GM21423 (cell line): ENCODE results near the gene SLFN12.
"Not testable (repeated sequence)": the region's sequence is repeated elsewhere in the genome, so short reads cannot be mapped to it uniquely, and the experiment has no call there.

Experiments used
- ATAC-seq: cut with Tn5 transposase; IDR thresholded peaks from one replicate; pipeline ENCODE4 v1.9.1; 2021; ENCODE audit warnings: mild to moderate bottlenecking, moderate library complexity; ENCODE audit not compliant: unreplicated experiment

Gene SLFN12

DNA sequence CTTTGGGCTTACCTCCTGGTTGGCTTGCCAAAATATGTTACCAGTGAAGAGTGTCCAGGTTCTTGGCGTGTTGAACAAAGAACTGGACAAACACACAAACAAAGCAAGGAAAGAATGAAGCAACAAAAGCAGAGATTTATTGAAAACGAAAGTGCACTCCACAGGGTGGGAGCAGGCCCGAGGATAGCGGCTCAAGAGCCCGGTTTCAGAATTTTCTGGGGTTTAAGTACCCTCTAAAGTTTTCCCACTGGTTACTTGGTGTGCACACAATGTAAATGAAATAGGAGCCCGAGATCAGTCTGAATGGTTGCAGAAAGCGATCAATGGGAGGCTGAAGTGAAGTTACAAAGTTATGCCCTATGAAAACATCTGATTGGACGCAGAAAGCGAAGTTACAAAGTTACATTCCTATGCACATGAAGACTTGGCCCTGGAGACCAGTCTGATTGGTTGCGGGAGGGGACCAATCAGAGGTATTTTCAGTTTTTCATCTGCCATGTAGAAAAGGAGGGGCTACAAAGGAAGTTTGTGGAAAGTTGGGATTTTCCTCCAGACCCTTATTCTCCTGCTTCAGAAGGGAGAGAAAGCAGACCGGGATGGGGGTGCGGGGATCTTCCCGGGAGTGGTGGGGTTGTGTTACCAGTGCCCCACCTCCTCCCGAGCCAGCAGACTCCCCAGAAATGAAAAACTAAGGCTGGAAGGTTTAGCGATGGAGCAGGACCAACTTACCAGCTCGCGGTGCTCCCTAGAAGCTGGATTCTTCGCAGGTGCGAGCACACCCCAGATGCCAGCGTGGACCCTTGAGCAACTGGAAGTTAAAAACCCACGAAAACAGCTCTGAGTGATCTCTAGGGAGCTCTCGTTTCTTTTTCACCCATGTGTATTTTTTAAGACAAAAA, at the start of gene SLFN12:
TSS of gene SLFN12 (minus strand) at position 325 of the 899 bp plus-strand sequence. CDS start 9,472 bp downstream, outside the sequence.
- peak; percentile 74 for ATAC-seq

DNA sequence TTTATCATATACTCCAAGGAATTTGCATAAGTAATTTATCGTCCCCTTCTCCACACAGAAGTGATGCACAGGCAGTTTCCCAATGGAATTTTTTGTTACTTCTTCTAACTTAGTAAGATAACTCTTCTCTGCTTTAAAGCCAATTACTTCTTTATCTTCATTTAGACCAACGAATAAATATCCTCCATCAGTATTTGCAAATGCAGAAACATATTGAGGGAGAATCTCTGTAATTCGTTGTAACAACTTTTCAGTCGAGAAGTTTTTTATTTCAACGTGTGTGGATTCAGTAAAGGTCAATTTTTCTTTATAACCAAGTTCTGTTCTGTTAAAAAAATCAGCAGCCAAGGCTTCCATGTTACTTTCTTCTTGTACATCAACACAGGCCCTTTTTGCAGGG, 47.0 kb upstream of the SLFN12 start:
- no peak for ATAC-seq

DNA sequence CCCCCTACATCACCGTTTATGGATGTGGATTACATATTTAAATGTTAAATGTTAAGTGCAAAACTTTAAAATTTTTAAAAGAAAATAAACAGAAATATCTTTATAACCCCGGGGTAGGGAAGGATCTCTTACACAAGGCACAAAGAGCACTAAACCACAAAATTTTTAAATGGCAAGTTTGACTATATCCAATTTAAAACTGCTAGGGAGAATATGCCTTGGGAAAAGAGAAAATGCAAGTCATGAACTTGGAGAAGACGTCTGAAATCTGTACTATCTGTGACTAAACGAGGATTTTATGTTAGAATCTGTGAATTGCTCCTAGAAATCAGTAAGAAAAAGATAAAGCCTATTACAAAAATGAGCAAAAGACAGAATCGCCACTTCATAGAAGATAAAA, 44.9 kb upstream of the SLFN12 start:
- no peak for ATAC-seq

DNA sequence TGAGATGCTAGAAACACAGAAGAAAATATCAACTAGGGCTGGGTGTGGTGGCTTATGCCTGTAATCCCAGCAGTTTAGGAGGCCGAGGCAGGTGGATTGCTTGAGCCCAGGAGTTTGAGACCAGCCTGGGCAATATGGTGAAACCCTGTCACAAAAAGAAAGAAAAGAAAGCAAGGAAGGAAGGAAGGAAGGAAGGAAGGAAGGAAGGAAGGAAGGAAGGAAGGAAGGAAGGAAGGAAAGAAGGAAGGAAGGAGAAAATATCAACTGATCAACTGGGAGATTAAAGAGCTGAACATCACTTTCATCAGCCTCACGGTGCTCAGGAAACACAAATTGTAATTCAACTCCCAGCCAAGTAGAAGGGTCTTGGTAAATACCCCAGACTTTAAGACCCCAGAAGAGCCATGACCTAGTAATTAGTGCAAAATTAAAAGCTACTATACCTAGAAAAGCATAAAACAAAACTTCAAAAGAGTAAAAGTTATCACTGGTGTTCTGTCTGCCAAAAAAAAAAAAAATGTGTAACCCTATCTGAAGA, 44.1 kb upstream of the SLFN12 start:
- ATAC-seq: no peak

DNA sequence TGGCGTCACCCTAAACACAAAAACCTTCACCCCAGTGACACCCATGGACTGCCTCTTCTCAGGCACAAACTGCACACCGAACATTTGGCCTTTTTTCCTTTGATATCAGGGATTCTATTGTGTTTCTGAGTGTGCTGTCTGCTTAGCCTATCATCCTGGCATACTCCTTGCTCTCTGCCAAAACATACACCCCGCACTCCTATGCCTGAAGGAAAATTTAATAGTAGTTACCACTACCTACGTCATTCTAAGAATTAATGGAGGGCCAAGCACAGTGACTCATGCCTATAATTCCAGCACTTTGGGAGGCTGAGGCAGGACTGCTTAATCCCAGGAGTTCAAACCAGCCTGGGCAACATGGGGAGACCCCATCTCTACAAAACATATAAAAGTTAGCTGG, 36.2 kb upstream of the SLFN12 start:
- ATAC-seq: no peak

DNA sequence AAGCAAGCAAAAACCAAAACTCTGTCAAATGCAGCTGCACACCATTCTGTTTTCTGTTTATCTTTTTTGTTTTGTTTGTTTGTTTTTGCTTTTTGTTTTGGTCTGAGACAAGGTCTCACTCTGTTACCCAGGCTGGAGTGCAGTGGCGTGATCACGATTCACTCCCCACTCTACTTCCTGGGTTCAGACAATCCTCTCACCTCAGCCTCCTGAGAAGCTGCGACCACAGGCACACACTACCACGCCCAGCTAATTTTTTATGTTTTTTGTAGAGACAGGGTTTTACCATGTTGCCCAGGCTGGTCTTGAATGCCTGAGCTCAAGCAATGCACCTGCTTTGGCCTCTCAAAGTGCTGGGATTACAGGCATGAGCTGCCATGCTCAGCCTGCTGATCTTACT, 35.5 kb upstream of the SLFN12 start:
- ATAC-seq: no peak

DNA sequence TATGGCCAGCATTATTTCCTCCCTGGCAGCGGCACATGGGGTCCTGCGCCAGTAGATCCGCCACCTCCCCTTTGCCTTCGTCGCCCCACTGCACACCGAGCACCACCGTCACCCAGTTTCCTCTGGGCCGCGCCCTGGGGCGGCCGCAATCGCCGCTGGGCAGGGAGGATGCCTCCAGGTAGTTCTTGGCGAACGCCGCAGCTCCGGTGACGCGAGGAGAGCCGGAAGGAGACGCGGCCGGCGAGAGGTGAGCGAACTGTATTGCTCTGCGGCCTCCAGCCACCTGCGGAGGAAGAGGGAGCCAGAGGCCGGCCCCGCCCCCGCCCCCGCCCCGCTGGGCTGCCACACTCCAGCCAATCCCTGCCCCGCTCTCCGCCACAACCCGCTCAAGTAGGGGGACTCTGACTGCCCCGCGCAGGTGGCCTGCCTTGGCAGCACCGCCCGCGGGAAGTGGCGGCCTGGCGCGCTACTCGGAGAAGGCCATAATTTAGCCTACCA, 28.1 kb upstream of the SLFN12 start:
- peak; percentile 92 for ATAC-seq

DNA sequence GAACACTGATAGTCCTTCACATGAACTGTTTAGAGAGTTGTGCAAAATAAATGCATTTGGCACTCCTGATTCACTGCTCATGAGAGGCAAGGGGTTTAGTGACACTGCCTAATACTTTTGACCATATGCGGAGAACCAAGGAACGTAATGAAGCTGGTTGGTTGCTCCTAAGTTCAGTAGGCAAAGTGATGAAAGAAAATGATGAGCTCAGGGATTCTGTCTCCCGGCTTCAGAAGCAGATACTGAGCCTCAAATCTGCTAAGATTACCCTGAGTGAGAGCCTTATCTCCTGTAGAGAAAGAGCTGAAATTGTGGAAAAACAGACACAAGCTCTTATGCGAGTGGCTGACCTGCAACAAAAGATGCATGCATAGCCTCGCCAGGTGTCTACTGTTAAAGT, 21.7 kb upstream of the SLFN12 start:
- ATAC-seq: not testable (repeated sequence)

DNA sequence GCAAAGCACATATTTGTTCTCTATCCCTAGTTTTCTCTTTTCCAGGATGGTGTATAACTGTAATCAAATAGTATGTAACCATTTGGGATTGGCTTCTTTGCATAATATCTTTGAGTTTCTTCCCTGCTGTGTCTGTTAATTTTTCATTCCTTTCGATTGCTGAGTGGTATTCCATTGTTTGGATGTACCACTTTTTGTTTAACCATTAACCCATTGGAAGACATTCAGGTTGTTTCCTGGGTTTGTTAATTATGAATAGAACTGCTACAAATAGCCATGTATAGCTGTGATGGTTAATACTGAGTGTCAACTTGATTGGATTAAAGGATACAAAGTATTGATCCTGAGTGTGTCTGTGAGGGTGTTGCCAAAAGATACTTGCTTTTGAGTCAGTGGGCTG, 20.9 kb upstream of the SLFN12 start:
- ATAC-seq: no peak

DNA sequence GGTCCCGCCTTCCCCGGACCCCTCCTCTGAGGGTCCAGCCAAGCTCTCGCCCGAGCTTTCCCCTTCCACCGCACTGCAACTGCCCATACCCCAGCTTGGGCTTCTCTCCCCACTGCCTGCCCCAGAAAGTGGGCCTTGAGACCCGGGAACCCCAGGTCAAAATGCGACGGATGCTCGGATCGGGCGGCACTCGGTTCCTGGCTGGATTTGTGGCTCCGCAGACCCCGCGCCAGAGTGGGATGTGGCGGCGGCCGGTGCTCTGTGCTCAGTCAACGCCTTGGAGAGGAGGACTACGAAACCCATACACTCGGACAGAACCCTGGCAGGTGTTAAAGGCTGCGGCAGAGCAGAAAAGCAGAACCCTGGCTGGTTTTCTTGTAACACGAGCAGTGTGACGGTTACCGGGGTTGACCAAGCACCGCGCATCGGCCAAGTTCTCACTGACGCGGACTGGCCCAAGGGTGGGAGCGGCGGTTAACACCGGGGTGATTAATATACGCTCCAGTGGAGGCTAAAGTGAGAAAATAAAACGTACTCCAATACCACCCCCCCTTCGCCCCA, 17.2 kb upstream of the SLFN12 start:
- ATAC-seq: no peak

DNA sequence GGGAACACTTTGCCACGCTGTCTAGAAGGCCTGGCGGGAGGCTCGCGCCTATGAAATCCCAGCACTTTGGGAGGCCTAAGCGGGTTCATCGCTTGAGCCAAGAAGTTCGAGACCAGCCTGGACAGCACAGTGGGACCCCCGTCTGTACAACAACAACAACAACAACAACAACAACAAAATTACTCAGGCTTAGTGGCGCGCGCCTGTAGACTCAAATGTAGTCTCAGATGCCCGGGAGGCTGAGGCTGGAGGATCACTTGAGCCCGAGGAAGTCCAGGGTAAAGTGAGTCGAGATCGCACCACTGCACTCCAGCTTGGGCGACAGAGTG, 16.6 kb upstream of the SLFN12 start:
- ATAC-seq: no peak

DNA sequence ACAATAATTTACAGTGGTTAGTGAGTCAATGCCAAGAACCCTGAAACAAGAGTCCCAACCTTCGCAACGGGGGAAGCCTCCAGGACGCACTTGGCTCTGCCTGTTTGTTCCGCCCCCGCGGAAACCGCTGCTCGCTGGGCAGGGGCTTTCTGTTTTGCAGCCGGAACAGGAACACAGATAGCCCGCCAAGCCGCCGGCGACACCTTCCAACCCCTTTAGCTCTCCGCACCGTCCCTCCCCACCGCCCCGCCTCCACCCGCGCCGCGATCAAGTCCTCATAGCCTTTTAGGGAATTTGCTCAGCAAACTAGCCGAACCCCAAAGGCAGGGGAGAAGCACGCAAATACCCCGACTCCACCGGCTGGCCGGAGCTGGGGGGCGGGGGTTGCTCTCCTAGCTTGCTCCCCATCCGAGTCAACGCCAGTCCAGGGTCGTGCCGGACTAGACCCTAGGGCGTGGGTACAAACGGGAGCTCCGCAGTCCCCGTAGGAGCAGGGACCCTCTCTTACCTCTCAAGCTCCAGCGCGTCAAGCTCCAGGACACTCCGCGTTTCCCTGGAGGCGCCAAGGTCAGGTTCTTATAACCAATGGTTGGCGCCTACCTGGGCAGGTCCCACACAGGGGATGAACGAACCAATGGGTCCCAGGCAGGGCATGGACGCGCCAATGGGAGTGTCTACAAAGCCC, 16.1 kb upstream of the SLFN12 start, which contains the start of gene SLFN13:
TSS of gene SLFN13 (minus strand) at position 553 of the 685 bp plus-strand sequence. CDS start 3,086 bp downstream, outside the sequence.
- ATAC-seq: peak; percentile 67

DNA sequence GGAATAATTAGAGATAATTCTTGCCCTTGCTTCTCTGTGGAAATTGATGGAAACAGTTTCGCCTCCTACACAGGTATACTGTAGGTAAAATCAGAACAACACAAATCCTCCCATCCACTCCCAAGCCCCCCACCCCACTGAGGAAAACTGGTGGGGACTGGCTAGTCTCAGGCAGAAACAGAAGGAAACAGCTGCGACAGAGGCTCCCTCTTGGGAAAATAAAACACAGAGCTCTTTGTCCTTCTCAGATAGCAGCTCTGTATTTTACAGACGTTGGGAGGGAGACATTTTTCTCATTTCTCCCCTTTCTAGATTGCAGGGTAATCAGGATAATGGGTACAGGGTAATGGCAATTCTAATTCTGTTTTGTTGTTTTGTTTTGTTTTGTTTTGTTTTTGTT, 15.2 kb upstream of the SLFN12 start:
- no peak for ATAC-seq

DNA sequence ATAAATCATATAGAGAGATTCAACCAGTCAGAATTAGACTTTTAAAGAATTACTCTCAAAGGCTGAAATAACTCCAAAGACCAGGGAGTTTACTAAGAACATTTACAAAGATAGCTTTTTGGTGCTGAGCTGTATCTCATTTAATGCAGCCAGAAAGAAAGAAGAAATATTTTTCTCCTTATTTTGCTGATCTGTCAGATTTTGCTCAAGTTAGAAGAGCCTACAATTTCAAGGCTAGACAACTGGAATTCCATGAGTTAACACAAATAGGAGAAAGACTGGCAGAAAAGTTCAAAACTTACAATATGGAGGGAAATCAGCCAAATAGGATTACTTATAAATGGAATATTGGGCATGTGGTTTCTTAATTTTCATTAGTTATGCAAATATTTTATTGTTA, 6.1 kb upstream of the SLFN12 start:
- no peak for ATAC-seq

DNA sequence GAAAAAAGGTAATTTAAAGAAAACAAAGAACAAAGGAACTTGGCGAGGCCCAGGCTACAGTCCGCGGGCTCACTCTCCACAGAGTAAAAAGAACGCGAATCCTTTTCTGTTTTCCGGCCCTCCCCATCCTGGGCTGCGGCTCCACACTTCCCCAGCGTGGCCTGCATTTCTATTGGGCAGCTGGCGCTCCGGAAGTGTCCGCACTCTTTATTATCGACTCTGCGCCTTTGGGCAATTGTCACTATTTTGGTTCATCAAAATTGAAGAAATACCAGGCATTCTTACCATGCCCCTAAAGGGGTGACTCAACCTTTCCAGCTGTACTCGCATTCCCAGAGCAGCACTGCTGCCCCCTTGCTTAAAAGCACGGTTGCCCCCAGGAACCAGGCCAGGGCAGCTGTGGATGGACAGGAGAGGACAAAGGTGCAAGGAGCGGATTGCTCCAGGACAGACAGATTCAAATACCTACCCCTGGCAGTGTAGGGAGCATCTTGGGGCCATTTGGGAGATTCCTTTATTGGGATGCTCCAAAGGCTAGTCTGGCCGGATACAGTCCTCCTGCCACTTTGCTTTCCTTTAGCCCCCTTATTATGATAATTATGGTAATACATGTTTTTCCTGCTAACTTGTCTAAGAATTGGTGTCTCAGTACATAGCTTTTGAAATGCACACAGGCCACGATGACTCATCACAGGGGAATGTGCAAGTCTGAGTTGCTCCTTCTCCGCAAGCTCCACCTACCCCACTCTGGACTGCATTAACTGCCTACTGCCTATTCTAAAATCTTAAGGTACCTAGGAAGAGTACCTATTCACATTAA, 985 bp upstream of the SLFN12 start:
- no peak for ATAC-seq

DNA sequence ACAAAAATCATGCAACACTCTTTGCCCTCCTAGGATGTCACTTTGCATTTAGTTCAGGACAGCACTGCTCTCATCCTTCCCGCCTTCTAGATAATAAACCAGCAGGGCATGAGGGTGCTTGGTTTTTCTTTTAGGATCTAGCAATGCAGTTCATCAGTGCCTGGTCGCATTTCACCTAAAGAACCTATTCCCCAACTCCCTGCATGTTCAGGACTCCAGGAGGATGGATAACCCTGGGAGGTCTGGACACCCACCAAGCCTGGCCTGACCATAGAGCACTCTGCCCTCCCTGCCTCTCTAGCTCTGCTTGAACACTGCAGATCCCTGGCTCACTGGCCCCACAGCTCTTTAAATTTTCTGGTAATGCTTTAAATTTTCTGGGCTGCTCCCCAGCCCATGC, 2.6 kb downstream of the SLFN12 start:
- no peak for ATAC-seq

DNA sequence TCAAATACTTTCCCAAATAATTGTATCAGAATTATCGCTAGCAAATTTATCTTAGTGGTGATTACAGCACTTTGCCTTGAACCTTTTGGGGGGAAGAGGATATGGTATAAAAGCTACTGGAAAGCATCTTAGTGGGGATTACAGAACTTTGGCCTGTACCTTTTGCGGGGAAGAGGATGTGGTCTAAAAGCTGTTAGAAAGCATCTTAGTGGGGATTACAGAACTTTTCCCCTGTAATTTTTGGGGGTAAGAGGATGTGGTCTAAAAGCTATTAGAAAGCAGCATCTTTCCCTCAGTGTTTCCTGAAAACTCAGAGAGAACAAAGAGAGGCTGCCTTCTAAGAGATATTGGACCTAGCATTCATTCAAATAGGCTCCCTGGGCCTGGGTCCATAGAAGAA, 4.1 kb downstream of the SLFN12 start:
- ATAC-seq: no peak

DNA sequence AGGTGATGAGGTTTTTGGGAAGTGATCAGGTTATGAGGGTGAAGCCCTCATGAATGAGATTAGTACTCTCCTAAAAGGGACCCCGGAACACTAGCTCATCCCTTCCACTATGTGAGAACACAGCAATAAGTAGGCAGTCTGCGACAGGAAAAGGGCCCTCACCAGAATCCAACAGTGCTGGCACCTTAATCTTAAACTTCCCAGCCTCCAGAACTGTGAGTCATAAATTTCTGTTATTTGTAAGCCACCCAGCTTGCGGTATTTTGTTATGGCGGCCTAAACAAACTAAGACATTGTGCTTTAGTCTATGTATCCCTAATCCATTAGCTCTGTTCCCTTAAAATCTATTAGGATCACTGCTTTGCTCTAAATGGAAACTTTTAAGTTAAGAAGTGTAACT, 8.5 kb downstream of the SLFN12 start:
- no peak for ATAC-seq

DNA sequence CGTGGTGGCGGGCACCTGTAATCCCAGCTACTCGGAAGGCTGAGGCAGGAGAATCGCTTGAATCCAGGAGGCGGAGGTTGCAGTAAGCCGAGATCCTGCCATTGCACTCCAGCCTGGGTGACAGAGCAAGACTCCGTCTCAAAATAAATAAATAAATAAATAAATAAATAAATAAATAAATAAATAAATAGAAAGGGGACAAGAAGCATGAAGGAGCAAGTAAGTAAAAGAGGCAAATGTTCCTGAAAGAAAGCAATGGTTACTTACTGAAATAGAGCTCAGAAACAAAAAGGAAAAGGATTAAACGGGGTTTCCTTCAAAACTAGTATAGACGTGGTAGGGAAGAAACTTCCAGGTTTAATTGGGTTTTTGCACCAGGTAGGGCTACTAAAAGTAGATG, 11.2 kb downstream of the SLFN12 start:
- ATAC-seq: not testable (repeated sequence)

DNA sequence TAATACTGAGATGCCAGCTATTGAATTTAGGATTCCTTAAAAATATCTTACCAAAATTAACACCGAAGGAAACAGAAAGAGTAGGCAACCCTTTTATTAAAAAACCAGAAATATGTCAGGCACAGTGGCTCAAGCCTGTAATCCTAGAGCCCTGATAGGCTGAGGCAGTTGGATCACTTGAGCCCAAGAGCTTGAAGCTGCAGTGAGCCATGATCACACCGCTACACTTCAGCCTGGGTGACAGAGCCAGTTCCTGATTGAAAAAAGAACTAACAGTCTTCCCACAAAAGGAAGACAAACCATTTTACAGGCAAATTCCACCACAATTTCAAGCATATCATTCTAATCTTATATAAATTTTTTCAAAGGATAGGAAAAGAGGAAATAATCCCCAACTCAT, 15.6 kb downstream of the SLFN12 start:
- no peak for ATAC-seq

DNA sequence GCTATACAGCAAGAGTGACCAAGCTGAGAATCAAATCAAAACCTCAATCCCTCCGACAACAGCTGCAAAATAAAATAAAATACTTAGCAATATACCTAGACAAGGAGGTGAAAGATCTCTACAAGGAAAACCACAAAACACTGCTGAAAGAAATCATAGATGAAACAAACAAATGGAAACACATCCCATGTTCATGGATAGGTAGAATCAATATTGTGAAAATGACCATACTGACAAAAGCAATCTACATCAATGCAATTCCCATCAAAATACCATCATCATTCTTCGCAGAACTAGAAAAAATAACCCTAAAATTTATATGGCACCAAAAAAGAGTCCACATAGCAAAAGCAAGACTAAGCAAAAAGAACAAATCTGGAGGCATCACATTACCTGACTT, 17.6 kb downstream of the SLFN12 start:
- not testable (repeated sequence) for ATAC-seq
